HG02763 (cell line): ENCODE measurements around the gene VASN.

Experiments
- ATAC-seq: cut with Tn5 transposase; IDR thresholded peaks from one replicate; pipeline ENCODE4 v1.9.1; 2021; ENCODE audit warnings: mild to moderate bottlenecking, moderate library complexity; ENCODE audit not compliant: unreplicated experiment

VASN gene

GRCh38 chr16:4351880-4352279, 19.8 kb upstream of the VASN start:
- no peak for ATAC-seq

- ATAC-seq = no peak
Measured at GRCh38 chr16:4352843-4353242, 18.8 kb upstream of the VASN start.

- no peak for ATAC-seq
Measured at GRCh38 chr16:4353675-4354074, 18.0 kb upstream of the VASN start.

- ATAC-seq = no peak
Measured at GRCh38 chr16:4354512-4355409, 16.9 kb upstream of the VASN start.

GRCh38 chr16:4356820-4357219, 14.8 kb upstream of the VASN start:
- no peak for ATAC-seq

- no peak for ATAC-seq
Measured at GRCh38 chr16:4358236-4358635, 13.4 kb upstream of the VASN start.

GRCh38 chr16:4358831-4359561, 12.7 kb upstream of the VASN start:
- no peak for ATAC-seq

GRCh38 chr16:4359914-4360313, 11.7 kb upstream of the VASN start:
- ATAC-seq = no peak

GRCh38 chr16:4360538-4361021, 11.1 kb upstream of the VASN start:
- ATAC-seq = no peak

GRCh38 chr16:4361033-4361943, 10.4 kb upstream of the VASN start:
- no peak for ATAC-seq

GRCh38 chr16:4361944-4362311, 9.7 kb upstream of the VASN start:
- ATAC-seq = no peak

- no peak for ATAC-seq
Measured at GRCh38 chr16:4362476-4363135, 9.0 kb upstream of the VASN start.

- no peak for ATAC-seq
Measured at GRCh38 chr16:4364196-4365013, 7.2 kb upstream of the VASN start.

GRCh38 chr16:4365014-4365406, 6.6 kb upstream of the VASN start:
- ATAC-seq = peak; percentile 43

GRCh38 chr16:4365615-4366014, 6.0 kb upstream of the VASN start:
- no peak for ATAC-seq

GRCh38 chr16:4366016-4366415, 5.6 kb upstream of the VASN start:
- no peak for ATAC-seq

GRCh38 chr16:4367393-4367856, 4.2 kb upstream of the VASN start:
- ATAC-seq = no peak

- ATAC-seq = no peak
Measured at GRCh38 chr16:4369007-4369733, 2.5 kb upstream of the VASN start.

GRCh38 chr16:4370151-4370550, 1.5 kb upstream of the VASN start:
- ATAC-seq = no peak
